CD4-positive, alpha-beta T cell (primary cell): ENCODE measurements around the gene SAP30BP. TPM values are rescaled to one million over a fixed set of nuclear protein-coding genes. Genes with fewer than 3 reads are reported as not detected.

Source experiments
- ATAC-seq: fragments of 200-7000 bp; cut with Tn5 transposase; one replicate; pipeline ENCODE4 v1.10.0; 2022; ENCODE audit warnings: mild to moderate bottlenecking; ENCODE audit not compliant: poor library complexity
- CTCF ChIA-PET: fragments of 350-600 bp; sonication (Branson Sonifier 250); formaldehyde crosslinking; loops from one replicate; lab custom pipeline; 2021; ENCODE audit warnings: antibody characterized with exemption, inconsistent platforms; lab: Charles Lee
- POLR2A ChIA-PET: fragments of 350-600 bp; sonication (Branson Sonifier 250); formaldehyde crosslinking; loops from one replicate; lab custom pipeline; 2021; ENCODE audit warnings: antibody characterized with exemption, inconsistent platforms; lab: Charles Lee
- DNase-seq, 14 experiments: peaks; one replicate each; pipeline ENCODE4 v3.0.0-alpha.2; 2013 to 2020; ENCODE audit warnings: mixed read lengths in 2 of 14
- H3K27ac ChIP-seq, 2 donors: one replicate each; pipeline versions ENCODE4 v1.5.1 to v1.7.0; 2013; ENCODE audit warnings: low read length in 2 of 2, low read depth in 1 of 2, mild to moderate bottlenecking in 1 of 2
- H3K27me3 ChIP-seq, 2 experiments: 1 replicate in 1 of 2; 2 replicates in 1 of 2; pipeline versions ENCODE4 v1.6.1 to v1.7.0; 2013; ENCODE audit warnings: low read length in 2 of 2, control low read depth in 1 of 2, mild to moderate bottlenecking in 1 of 2, moderate library complexity in 1 of 2; ENCODE audit not compliant: insufficient read depth in 2 of 2, control insufficient read depth in 1 of 2
- H3K36me3 ChIP-seq: one replicate; pipeline ENCODE4 v1.6.1; 2013; ENCODE audit warnings: low read length, control low read depth; ENCODE audit not compliant: insufficient read depth
- H3K4me1 ChIP-seq: one replicate; pipeline ENCODE4 v1.6.1; 2013; ENCODE audit warnings: low read length, control low read depth; ENCODE audit not compliant: insufficient read depth
- H3K4me3 ChIP-seq: one replicate; pipeline ENCODE4 v1.5.1; 2013; ENCODE audit warnings: mild to moderate bottlenecking, low read length, moderate library complexity
- H3K9me3 ChIP-seq, 2 experiments: 1 replicate in 1 of 2; 2 replicates in 1 of 2; pipeline versions ENCODE4 v1.6.1 to v1.7.0; 2013; ENCODE audit warnings: low read length in 2 of 2, mild to moderate bottlenecking in 2 of 2, control low read depth in 1 of 2, moderate library complexity in 1 of 2; ENCODE audit not compliant: control insufficient read depth in 1 of 2, insufficient read depth in 1 of 2
- H3K27ac Mint-ChIP-seq: one replicate; pipeline ENCODE4 v1.8.0; 2020; ENCODE audit warnings: mixed read lengths
- H3K27me3 Mint-ChIP-seq: one replicate; pipeline ENCODE4 v1.8.0; 2021; ENCODE audit warnings: mixed read lengths
- H3K36me3 Mint-ChIP-seq: one replicate; pipeline ENCODE4 v1.8.0; 2021; ENCODE audit warnings: low read depth, mixed read lengths
- H3K4me1 Mint-ChIP-seq: one replicate; pipeline ENCODE4 v1.8.0; 2021; ENCODE audit warnings: low read depth, mixed read lengths
- H3K4me3 Mint-ChIP-seq: one replicate; pipeline ENCODE4 v1.8.0; 2020; ENCODE audit warnings: mild to moderate bottlenecking, mixed read lengths
- H3K9me3 Mint-ChIP-seq: one replicate; pipeline ENCODE4 v1.8.0; 2020; ENCODE audit warnings: mixed read lengths
- intact Hi-C, 2 experiments: fragments of 100-400 bp; cut with DNase I in 1 of 2; cut with micrococcal nuclease in 1 of 2; formaldehyde crosslinking; loops; one replicate each; pipeline versions ENCODE4 v1.15.1 to v1.9.0; 2023 to 2025; cut with DNase I, micrococcal nuclease
- total RNA-seq, 174 experiments: library from RNA in 2 of 174; stranded (reverse) in 2 of 174; gene quantifications; one replicate each; pipeline ENCODE4 v1.2.3 and lab custom pipeline; 2021 to 2026
- TF ChIP-seq, protein P1 (sequence below): fragments of 200-600 bp; IDR thresholded peaks from one replicate; pipeline ENCODE4 v1.8.0; 2022; ENCODE audit warnings: antibody characterized with exemption, mild to moderate bottlenecking

Gene SAP30BP
- total RNA-seq, 2 experiments from 2014 or later = 209 to 227 TPM

DNA sequence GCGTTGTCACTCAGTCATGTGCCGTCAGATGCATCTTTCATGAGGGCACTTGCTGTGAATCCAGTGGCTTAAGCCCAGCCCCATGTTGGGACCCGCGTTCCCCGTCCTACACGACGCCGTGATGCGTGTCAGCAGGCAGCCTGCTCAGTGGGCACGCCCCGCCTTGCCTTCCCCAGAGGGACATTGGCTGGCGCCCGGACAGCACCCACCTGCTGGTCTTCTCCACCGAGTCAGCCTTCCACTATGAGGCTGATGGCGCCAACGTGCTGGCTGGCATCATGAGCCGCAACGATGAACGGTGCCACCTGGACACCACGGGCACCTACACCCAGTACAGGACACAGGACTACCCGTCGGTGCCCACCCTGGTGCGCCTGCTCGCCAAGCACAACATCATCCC lies 62.9 kb downstream of the SAP30BP start:
- no peak overlapping the region for H3K4me3 Mint-ChIP-seq
- Histone ChIP-seq H3K9me3 (no peaks in the 10 kb centered on the region), H3K4me3 (no peak overlapping the region), H3K4me1 (no peaks in the 10 kb centered on the region), H3K27me3 (no peaks in the 10 kb centered on the region), H3K36me3 (no peaks in the 10 kb centered on the region), H3K27ac (no peak overlapping the region)
- H3K27me3 Mint-ChIP-seq = no peaks in the 10 kb centered on the region
- intact Hi-C loops = no loop called here
- ChIA-PET CTCF (no interaction called here), POLR2A (no interaction called here)
- ATAC-seq (no peak), DNase-seq (peak in 1 of 14 experiments; percentile 10)
- H3K36me3 Mint-ChIP-seq = no peaks in the 10 kb centered on the region
- H3K27ac Mint-ChIP-seq = no peak overlapping the region
- peaks cover 5% of the 10 kb centered on the region for H3K4me1 Mint-ChIP-seq
- H3K9me3 Mint-ChIP-seq = no peaks in the 10 kb centered on the region
- TF ChIP-seq, protein P1, sequence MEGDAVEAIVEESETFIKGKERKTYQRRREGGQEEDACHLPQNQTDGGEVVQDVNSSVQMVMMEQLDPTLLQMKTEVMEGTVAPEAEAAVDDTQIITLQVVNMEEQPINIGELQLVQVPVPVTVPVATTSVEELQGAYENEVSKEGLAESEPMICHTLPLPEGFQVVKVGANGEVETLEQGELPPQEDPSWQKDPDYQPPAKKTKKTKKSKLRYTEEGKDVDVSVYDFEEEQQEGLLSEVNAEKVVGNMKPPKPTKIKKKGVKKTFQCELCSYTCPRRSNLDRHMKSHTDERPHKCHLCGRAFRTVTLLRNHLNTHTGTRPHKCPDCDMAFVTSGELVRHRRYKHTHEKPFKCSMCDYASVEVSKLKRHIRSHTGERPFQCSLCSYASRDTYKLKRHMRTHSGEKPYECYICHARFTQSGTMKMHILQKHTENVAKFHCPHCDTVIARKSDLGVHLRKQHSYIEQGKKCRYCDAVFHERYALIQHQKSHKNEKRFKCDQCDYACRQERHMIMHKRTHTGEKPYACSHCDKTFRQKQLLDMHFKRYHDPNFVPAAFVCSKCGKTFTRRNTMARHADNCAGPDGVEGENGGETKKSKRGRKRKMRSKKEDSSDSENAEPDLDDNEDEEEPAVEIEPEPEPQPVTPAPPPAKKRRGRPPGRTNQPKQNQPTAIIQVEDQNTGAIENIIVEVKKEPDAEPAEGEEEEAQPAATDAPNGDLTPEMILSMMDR = no peak

DNA sequence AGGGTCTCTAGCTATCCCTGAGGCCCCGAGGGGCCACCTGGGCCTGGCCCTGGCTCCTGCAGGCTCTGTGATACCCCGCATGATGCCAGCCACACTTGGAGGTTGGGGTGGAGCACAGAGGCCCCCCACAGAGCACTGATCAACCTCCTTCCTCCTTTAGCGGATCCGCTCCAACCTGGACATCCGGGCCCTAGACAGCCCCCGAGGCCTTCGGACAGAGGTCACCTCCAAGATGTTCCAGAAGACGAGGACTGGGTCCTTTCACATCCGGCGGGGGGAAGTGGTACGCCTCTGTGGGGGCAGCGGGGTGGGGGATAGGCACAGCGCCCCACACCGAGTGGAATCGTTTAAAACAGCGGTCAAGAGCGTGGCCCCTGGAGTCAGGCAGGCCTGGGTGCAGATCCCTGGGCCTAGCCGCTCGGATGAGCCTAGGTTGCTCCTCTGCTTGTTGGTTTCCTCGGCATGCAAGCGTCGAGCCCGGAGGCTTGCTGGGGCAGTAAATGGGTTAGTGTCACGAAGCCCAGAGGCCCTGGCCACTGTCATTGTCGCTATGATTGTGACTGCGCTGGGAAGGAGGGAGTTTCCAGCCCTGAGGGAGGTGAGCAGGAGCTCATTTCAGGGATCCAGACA lies 64.1 kb downstream of the SAP30BP start:
- ATAC-seq (no peak), DNase-seq (no peak)
- TF ChIP-seq, protein P1 = no peak
- Histone ChIP-seq H3K27ac (no peak overlapping the region), H3K4me1 (no peaks in the 10 kb centered on the region), H3K9me3 (no peaks in the 10 kb centered on the region), H3K36me3 (no peaks in the 10 kb centered on the region), H3K27me3 (no peaks in the 10 kb centered on the region), H3K4me3 (no peak overlapping the region)
- ChIA-PET POLR2A (no interaction called here), CTCF (no interaction called here)
- no peak overlapping the region for H3K27ac Mint-ChIP-seq
- peaks cover 5% of the 10 kb centered on the region for H3K4me1 Mint-ChIP-seq
- intact Hi-C loops = no loop called here
- no peak overlapping the region for H3K4me3 Mint-ChIP-seq
- no peaks in the 10 kb centered on the region for H3K27me3 Mint-ChIP-seq
- no peaks in the 10 kb centered on the region for H3K36me3 Mint-ChIP-seq
- H3K9me3 Mint-ChIP-seq = no peaks in the 10 kb centered on the region

DNA sequence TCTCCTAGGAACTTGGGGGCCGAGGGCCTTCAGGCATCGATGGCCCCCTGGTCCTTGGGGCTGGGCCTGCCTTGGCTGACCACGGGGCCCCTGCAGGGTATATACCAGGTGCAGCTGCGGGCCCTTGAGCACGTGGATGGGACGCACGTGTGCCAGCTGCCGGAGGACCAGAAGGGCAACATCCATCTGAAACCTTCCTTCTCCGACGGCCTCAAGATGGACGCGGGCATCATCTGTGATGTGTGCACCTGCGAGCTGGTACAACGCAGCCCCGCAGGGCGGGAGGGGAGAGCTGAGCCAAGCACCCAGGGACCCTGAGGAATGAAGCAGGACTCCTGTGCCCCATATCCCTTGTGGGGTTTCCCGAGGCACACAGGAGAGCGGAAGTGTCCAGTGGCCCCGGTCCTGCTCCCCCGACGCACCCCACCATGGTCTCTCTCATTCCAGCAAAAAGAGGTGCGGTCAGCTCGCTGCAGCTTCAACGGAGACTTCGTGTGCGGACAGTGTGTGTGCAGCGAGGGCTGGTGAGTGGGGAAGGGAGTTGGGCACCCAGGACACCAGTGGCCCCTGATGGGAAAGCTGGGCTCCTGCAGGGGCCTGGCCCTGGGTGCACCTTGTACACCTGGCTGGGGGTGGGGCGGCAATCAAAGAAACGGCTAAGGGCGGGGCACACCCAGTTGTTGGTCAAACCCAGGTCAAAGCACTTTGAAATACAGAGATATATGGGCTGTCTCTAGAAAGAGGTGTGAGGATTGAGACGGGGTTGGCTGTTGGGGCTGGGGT lies 64.8 kb downstream of the SAP30BP start:
- Histone ChIP-seq H3K4me1 (no peaks in the 10 kb centered on the region), H3K36me3 (no peaks in the 10 kb centered on the region), H3K27me3 (no peaks in the 10 kb centered on the region), H3K9me3 (no peaks in the 10 kb centered on the region), H3K27ac (no peak overlapping the region), H3K4me3 (no peak overlapping the region)
- no peaks in the 10 kb centered on the region for H3K9me3 Mint-ChIP-seq
- TF ChIP-seq, protein P1 = no peak
- ChIA-PET CTCF (no interaction called here), POLR2A (no interaction called here)
- H3K4me1 Mint-ChIP-seq = peaks cover 5% of the 10 kb centered on the region
- intact Hi-C loops = no loop called here
- peak in 1 of 14 experiments; percentile 11 for DNase-seq
- no peak overlapping the region for H3K27ac Mint-ChIP-seq
- no peak overlapping the region for H3K4me3 Mint-ChIP-seq
- no peaks in the 10 kb centered on the region for H3K36me3 Mint-ChIP-seq
- no peak for ATAC-seq
- H3K27me3 Mint-ChIP-seq = no peaks in the 10 kb centered on the region
